ENCODE results near the gene CDH4.
"Not testable (repeated sequence)": the region's sequence is repeated elsewhere in the genome, so short reads cannot be mapped to it uniquely, and the experiment has no call there.

Gene CDH4

GRCh38 chr20:61263084-61263695, 11.1 kb downstream of the CDH4 start:
- Mint-ChIP-seq H3K27ac (no peak overlapping the region), H3K4me1 (no peaks in the 10 kb centered on the region), H3K36me3 (no peaks in the 10 kb centered on the region), H3K27me3 (peaks cover 3% of the 10 kb centered on the region), H3K4me3 (no peak overlapping the region), H3K9me3 (no peaks in the 10 kb centered on the region)

DNA sequence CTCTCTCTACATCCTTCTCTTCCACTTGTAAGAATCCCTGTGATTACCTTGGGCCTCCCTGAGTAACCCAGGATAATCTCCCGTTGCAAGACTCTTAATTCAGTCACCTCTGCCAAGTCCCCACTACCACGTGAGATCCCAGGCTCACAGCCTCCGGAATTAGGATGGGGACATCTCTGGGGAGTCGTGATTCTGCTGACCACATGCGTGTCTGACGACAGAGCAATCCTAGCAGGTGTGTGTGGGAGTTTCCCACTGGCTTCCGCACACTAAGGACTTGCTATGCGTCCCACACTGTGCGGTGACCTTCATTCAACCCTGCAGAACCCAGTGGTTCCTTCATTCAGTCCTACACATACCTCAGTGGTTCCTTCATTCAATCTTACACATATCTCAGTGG, 11.9 kb downstream of the CDH4 start:
- Mint-ChIP-seq H3K36me3 (no peaks in the 10 kb centered on the region), H3K27me3 (peaks cover 3% of the 10 kb centered on the region), H3K27ac (no peak overlapping the region), H3K4me3 (no peak overlapping the region), H3K9me3 (no peaks in the 10 kb centered on the region), H3K4me1 (no peaks in the 10 kb centered on the region)

DNA sequence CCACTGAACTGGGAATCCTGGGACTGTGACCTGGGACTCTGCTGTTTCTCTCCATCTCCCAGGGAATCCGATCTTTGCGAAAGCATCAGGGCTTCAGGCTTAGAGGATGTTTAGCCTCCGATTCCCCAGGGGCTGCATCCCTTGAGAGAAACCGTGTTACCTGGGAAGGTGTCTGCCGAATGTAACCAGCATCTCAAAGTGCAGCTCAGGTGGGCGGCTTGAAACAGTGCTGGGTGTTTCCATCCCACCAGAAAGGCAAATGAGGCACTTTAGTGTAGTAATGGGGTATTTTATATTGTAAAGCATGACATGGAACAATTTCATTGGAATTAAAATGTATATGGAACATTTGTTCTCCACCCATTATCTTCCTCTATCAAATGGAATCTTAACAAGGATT, 15.2 kb downstream of the CDH4 start:
- H3K4me1 Mint-ChIP-seq = no peaks in the 10 kb centered on the region
- H3K36me3 Mint-ChIP-seq = no peaks in the 10 kb centered on the region
- H3K9me3 Mint-ChIP-seq = no peaks in the 10 kb centered on the region
- H3K4me3 Mint-ChIP-seq = no peak overlapping the region
- H3K27me3 Mint-ChIP-seq = peaks cover 2% of the 10 kb centered on the region
- H3K27ac Mint-ChIP-seq = no peak overlapping the region

- H3K27ac Mint-ChIP-seq = no peak overlapping the region
- H3K36me3 Mint-ChIP-seq = no peaks in the 10 kb centered on the region
- no peaks in the 10 kb centered on the region for H3K4me1 Mint-ChIP-seq
- H3K9me3 Mint-ChIP-seq = no peaks in the 10 kb centered on the region
- no peak overlapping the region for H3K4me3 Mint-ChIP-seq
- H3K27me3 Mint-ChIP-seq = peaks cover 2% of the 10 kb centered on the region
These were observed 16.0 kb downstream of the CDH4 start for GRCh38 chr20:61268024-61268423.

- Mint-ChIP-seq H3K27ac (no peak overlapping the region), H3K27me3 (peaks cover 2% of the 10 kb centered on the region), H3K9me3 (no peaks in the 10 kb centered on the region), H3K4me3 (no peak overlapping the region), H3K4me1 (no peaks in the 10 kb centered on the region), H3K36me3 (no peaks in the 10 kb centered on the region)
These were observed 19.5 kb downstream of the CDH4 start for GRCh38 chr20:61271312-61272231.

DNA sequence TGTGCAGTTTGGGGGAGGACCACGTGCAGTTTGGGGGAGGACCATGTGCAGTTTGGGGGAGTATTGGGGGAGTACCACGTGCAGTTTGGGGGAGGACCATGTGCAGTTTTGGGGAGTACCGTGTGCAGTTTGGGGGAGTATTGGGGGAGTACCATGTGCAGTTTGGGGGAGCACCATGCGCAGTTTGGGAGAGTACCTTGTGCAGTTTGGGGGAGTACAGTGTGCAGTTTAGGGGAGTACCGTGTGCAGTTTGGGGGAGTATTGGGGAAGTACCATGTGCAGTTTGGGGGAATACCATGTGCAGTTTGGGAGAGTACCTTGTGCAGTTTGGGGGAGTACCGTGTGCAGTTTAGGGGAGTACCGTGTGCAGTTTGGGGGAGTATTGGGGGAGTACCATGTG, 21.0 kb downstream of the CDH4 start:
- H3K4me1 Mint-ChIP-seq, H3K36me3 Mint-ChIP-seq, H3K9me3 Mint-ChIP-seq, H3K27ac Mint-ChIP-seq, H3K27me3 Mint-ChIP-seq, H3K4me3 Mint-ChIP-seq: not testable (repeated sequence)

GRCh38 chr20:61273666-61274065, 21.6 kb downstream of the CDH4 start:
- not testable (repeated sequence) for H3K4me3 Mint-ChIP-seq, H3K9me3 Mint-ChIP-seq, H3K27ac Mint-ChIP-seq, H3K36me3 Mint-ChIP-seq, H3K4me1 Mint-ChIP-seq, H3K27me3 Mint-ChIP-seq

- no peak overlapping the region for H3K27ac Mint-ChIP-seq
- H3K27me3 Mint-ChIP-seq = peaks cover 8% of the 10 kb centered on the region
- H3K4me3 Mint-ChIP-seq = no peak overlapping the region
- H3K4me1 Mint-ChIP-seq = no peaks in the 10 kb centered on the region
- no peaks in the 10 kb centered on the region for H3K9me3 Mint-ChIP-seq
- no peaks in the 10 kb centered on the region for H3K36me3 Mint-ChIP-seq
These were observed 22.3 kb downstream of the CDH4 start for GRCh38 chr20:61274326-61274725.

GRCh38 chr20:61278296-61278695, 26.2 kb downstream of the CDH4 start:
- Mint-ChIP-seq H3K36me3 (no peaks in the 10 kb centered on the region), H3K27me3 (peaks cover 7% of the 10 kb centered on the region), H3K4me3 (no peak overlapping the region), H3K27ac (no peak overlapping the region), H3K9me3 (no peaks in the 10 kb centered on the region), H3K4me1 (no peaks in the 10 kb centered on the region)

- no peak overlapping the region for H3K4me3 Mint-ChIP-seq
- no peaks in the 10 kb centered on the region for H3K36me3 Mint-ChIP-seq
- H3K27ac Mint-ChIP-seq = no peak overlapping the region
- no peaks in the 10 kb centered on the region for H3K9me3 Mint-ChIP-seq
- no peaks in the 10 kb centered on the region for H3K4me1 Mint-ChIP-seq
- H3K27me3 Mint-ChIP-seq = peaks cover 7% of the 10 kb centered on the region
These were observed 27.6 kb downstream of the CDH4 start for GRCh38 chr20:61279621-61280150.

- no peaks in the 10 kb centered on the region for H3K9me3 Mint-ChIP-seq
- no peaks in the 10 kb centered on the region for H3K36me3 Mint-ChIP-seq
- H3K27me3 Mint-ChIP-seq = peaks cover 7% of the 10 kb centered on the region
- H3K4me1 Mint-ChIP-seq = no peaks in the 10 kb centered on the region
- H3K4me3 Mint-ChIP-seq = no peak overlapping the region
- H3K27ac Mint-ChIP-seq = no peak overlapping the region
These were observed 28.3 kb downstream of the CDH4 start for GRCh38 chr20:61280217-61280980.

DNA sequence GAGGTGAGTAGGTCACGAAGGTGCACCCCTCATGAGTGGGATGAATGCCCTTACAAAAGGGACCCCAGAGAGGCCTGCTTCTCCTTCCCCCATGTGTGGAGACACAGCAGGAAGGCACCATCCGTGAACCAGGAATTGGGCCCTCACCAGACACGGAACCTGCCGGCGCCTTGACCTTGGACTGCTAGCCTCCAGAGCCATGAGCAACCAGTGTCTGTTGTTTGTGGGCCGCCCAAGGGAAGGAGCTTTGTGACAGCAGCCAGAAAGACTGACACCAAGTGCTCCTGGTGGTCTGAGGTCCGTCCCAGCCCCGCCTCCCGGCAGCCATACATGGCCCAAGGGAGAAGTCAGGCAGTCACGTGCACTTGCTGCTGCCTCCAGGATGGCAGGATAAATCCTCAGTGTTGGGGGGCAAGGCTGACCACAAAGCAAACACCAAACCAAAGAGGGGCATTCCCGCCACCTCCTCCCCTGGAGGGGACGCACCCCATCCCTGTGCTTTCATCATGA, 29.3 kb downstream of the CDH4 start:
- peaks cover 7% of the 10 kb centered on the region for H3K27me3 Mint-ChIP-seq
- H3K9me3 Mint-ChIP-seq = no peaks in the 10 kb centered on the region
- no peaks in the 10 kb centered on the region for H3K36me3 Mint-ChIP-seq
- H3K27ac Mint-ChIP-seq = no peak overlapping the region
- no peaks in the 10 kb centered on the region for H3K4me1 Mint-ChIP-seq
- no peak overlapping the region for H3K4me3 Mint-ChIP-seq

- Mint-ChIP-seq H3K4me1 (no peaks in the 10 kb centered on the region), H3K4me3 (no peak overlapping the region), H3K9me3 (no peaks in the 10 kb centered on the region), H3K36me3 (no peaks in the 10 kb centered on the region), H3K27ac (no peak overlapping the region), H3K27me3 (no peaks in the 10 kb centered on the region)
These were observed 32.7 kb downstream of the CDH4 start for GRCh38 chr20:61284752-61285151.

DNA sequence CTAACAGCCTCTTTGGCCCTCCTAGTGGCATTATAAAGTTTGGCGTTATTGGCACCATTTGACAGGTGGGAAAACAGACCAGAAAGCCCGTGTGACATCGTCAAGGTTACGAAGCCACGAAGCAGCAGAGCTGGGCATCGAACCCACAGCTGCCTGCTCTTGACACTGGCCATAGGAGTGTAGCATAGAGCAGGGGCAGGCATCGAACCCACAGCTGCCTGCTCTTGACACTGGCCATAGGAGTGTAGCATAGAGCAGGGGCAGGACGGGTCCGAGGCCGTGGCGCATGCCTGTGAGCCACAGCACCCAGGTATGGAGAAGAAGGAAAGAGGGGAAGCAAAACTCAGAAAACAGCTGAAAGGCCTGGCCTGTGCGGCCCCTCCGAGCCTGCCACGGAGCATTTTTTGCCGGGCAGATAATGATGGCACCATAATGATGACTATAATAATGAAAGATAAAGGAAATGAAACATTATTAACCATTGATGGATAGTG, 33.1 kb downstream of the CDH4 start:
- Mint-ChIP-seq H3K27ac (no peak overlapping the region), H3K36me3 (no peaks in the 10 kb centered on the region), H3K4me1 (no peaks in the 10 kb centered on the region), H3K27me3 (no peaks in the 10 kb centered on the region), H3K9me3 (no peaks in the 10 kb centered on the region), H3K4me3 (no peak overlapping the region)

DNA sequence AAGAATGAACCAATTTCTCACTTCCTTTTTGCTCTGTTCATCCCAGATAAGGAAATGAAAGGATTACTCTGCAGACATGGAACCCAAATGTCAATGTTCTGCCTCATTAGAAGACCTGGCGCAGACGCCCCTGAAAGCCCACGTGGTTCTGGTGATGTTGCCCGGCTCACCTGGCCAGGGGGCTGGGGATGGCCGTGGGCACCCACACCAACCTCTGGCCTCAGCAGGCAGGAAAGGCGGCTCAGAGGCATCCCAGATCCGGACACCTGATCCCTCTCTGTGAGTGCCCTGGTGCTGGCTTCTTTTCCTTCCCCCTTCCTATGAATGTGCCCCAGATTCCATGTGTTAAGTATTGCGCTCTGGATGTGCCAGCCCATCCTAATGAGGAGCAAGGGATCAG, 33.6 kb downstream of the CDH4 start:
- Mint-ChIP-seq H3K9me3 (no peaks in the 10 kb centered on the region), H3K4me1 (no peaks in the 10 kb centered on the region), H3K27me3 (no peaks in the 10 kb centered on the region), H3K27ac (no peak overlapping the region), H3K4me3 (no peak overlapping the region), H3K36me3 (no peaks in the 10 kb centered on the region)
